Prostate gland (tissue), 2 donors: Measurements from ENCODE around the gene RPL26.

Experiments used
- POLR2AphosphoS5 ChIP-seq: sonication (generic); formaldehyde crosslinking; IDR thresholded peaks from one replicate; pipeline ENCODE4 v1.6.1; 2017; ENCODE audit warnings: antibody characterized with exemption
- TF ChIP-seq, protein P1 (sequence below), 4 experiments: fragments of 200-600 bp in 2 of 4; fragments of 450-650 bp in 2 of 4; sonication (generic) in 2 of 4; IDR thresholded peaks; 1 replicate in 3 of 4; 2 replicates in 1 of 4; pipeline ENCODE4 v1.5.1; 2016 to 2019; ENCODE audit warnings: antibody characterized with exemption in 4 of 4, mild to moderate bottlenecking in 2 of 4, moderate library complexity in 2 of 4

DNA sequence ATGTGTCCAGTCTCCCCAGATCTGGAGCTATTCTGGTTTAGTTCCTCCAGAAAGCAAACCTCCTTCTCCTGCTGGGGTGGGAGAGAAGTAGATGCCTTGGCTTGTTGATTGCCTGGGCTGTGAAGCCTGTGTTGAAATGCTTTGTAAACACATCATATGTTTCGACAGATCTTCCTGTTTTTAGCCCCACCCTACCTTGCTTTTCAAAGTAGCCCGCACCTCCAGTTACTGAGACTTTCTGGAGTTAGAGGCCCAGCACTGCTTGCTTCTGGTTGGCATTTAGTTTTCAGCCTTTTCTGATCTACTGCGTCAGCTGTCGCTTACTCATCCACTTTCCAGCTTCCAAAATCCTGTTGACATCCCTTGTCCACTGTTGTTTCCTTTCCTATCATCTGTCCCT lies 34.8 kb upstream of the RPL26 start:
- TF ChIP-seq, protein P1, sequence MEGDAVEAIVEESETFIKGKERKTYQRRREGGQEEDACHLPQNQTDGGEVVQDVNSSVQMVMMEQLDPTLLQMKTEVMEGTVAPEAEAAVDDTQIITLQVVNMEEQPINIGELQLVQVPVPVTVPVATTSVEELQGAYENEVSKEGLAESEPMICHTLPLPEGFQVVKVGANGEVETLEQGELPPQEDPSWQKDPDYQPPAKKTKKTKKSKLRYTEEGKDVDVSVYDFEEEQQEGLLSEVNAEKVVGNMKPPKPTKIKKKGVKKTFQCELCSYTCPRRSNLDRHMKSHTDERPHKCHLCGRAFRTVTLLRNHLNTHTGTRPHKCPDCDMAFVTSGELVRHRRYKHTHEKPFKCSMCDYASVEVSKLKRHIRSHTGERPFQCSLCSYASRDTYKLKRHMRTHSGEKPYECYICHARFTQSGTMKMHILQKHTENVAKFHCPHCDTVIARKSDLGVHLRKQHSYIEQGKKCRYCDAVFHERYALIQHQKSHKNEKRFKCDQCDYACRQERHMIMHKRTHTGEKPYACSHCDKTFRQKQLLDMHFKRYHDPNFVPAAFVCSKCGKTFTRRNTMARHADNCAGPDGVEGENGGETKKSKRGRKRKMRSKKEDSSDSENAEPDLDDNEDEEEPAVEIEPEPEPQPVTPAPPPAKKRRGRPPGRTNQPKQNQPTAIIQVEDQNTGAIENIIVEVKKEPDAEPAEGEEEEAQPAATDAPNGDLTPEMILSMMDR (IDR thresholded peaks at IDR 0.05): no peak
- TF ChIP-seq POLR2AphosphoS5: no peak
